ENCODE data around the gene CTDSPL. TPM values are rescaled to one million over a fixed set of nuclear protein-coding genes. Genes with fewer than 3 reads are reported as not detected.

Gene CTDSPL
- total RNA-seq, 1 donor from 2014 or later: 10.9 TPM

DNA sequence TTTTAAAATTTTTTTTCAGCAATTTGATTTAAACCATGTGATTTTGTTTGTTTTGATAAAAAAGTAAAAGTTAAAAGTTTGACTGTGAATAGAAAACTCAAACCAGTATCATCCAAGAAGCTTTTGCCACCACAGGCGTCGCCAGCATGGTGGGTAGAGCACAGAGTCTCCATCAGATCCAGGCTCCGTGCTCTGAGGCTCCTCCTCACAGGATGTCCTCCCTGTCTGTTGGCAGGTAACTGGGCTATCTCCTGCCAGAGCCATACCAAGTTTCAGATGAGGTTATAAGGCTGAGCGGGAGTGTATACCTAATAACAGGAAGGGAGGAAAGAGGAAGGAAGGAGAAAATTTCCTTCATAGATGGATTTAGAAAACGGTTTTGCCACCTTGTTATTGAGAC is 28.8 kb downstream of the CTDSPL start:
- intact Hi-C loops (cut with micrococcal nuclease): no loop called here

GRCh38 chr3:37891227-37891626 is 29.5 kb downstream of the CTDSPL start:
- intact Hi-C loops (cut with micrococcal nuclease): no loop called here

GRCh38 chr3:37892927-37893600 is 31.4 kb downstream of the CTDSPL start:
- intact Hi-C loops (cut with micrococcal nuclease): no loop called here

GRCh38 chr3:37896827-37897226 is 35.1 kb downstream of the CTDSPL start:
- intact Hi-C loops (cut with micrococcal nuclease): no loop called here

GRCh38 chr3:37897763-37898162 is 36.1 kb downstream of the CTDSPL start:
- intact Hi-C loops (cut with micrococcal nuclease): no loop called here

- intact Hi-C loops (cut with micrococcal nuclease): no loop called here
Measured at GRCh38 chr3:37898424-37898823, 36.7 kb downstream of the CTDSPL start.

DNA sequence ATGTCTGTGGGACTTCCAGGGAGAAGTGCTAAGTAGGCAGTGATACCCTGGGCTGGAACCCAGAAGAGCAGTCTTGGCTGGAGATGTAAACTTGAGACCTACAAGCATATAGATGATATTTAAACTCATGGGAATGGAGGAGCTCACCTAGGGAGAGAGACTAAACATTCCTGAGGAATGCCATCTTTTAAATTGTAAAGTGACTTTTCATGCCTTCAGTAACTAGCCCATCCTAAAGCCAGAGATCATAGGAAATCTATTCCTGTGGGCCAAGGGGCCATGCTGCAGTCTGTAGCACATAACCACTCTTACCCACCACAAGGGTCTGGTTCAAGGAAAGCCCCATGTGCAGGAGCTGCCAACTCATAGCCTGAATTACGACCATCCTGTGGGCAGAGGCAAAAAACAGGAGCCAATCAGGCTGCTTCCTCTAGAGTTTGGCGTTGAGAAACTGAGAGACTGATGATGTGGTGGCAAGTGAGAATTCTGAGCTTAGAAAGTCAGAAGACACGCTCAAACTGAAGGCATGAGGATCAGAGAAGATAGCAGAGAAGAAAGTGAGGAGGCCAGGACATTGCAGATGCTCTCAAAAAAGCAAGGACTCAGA is 37.5 kb downstream of the CTDSPL start:
- intact Hi-C loops (cut with micrococcal nuclease): no loop called here

DNA sequence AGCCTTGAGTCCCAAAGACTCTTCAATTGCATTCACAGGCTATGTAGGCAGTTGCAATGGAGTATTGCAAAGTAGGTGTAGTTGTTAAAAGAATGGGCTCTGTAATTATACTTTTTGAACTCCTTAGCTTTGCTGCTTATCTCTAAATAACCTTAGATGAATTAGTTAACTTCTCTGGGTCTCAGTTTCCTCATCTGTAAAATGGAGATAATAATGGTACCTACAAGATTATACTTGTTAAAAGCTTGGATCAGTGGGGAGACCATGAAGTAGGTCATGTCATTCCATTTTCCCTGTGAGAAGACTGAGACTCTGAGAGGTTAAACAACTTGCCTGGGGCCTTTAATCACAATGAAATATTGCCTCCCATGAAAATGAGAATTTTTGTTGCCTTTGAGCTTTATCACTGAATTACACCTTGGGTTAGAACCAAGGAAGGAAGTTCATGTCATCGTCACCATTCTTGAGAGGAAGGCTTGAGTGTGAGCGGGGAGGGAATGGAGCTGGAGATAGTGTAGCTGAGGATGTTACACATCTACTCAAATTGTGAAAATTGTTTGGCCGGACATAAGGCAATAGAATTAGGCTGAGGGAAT is 38.1 kb downstream of the CTDSPL start:
- intact Hi-C loops (cut with micrococcal nuclease): loop anchor here (5.0 kb wide), 1 partner anchor 47 kb away; no protein-coding TSS in a partner anchor

GRCh38 chr3:37901721-37902120 is 40.0 kb downstream of the CTDSPL start:
- intact Hi-C loops (cut with micrococcal nuclease): loop anchor here (5.0 kb wide), 1 partner anchor 46 kb away; no protein-coding TSS in a partner anchor

GRCh38 chr3:37902674-37903073 is 41.0 kb downstream of the CTDSPL start:
- intact Hi-C loops (cut with micrococcal nuclease): loop anchor here (5.0 kb wide), 1 partner anchor 45 kb away; no protein-coding TSS in a partner anchor

GRCh38 chr3:37903320-37903719 is 41.6 kb downstream of the CTDSPL start:
- intact Hi-C loops (cut with micrococcal nuclease): loop anchor here (5.0 kb wide), 1 partner anchor 44 kb away; no protein-coding TSS in a partner anchor

DNA sequence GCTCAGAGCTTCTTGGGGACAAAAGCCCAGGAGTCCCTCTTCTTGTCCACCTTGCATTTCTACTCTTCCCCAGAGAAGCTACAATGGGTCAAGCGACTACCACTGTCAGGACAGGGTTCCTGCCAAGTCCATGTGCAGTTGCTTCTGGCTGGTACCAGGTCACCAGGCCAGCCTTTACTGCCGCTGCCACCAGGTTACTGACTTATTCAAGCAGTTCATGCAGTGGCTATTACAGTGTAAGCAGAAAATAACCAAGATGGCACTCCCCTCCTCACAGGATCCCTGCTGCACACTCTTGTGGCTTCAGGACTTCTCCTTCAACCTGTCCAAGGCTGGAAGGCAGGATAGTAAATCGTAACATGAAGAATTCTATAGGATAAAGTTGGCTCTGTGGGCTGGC is 42.1 kb downstream of the CTDSPL start:
- intact Hi-C loops (cut with micrococcal nuclease): loop anchor here (5.0 kb wide), 1 partner anchor 44 kb away; no protein-coding TSS in a partner anchor

DNA sequence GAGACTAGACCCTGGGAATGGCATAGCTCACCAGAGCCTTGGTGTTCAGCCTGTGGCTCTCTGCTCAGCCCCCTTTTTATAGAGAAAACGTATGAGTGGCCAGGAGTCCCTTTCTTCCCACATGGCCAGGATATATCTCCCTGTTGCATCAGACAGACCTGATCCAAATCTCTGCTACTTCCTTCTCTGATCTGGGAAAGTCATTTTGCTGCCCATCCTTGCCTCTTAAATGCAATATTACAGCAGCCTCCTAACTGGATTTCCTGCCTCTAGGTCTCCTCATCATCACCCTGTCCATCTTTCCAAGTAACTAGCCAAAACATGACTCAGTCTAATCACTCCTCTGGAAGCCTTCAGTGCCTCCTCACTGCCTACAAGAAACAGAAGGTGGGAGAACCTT is 42.9 kb downstream of the CTDSPL start:
- intact Hi-C loops (cut with micrococcal nuclease): loop anchor here (5.0 kb wide), 1 partner anchor 43 kb away; no protein-coding TSS in a partner anchor

DNA sequence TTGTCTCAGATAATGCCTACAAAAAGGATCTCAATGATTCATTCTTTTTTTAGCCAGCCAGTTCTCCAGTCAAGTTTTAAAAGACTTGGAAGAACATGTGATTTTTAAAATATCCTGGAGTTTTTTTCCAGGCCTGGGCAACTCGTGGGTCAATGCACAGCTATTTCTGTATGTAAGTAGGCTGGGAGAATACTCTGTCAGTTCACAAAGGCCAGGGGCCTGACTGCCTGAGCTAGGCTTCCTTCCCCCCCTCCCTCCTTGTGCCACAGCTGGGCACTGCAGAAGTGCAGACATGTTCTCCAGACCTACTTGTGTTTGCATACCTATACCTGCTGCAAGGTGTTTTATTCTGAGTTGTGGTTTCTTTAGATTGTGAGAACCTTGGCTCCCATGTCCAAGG is 43.7 kb downstream of the CTDSPL start:
- intact Hi-C loops (cut with micrococcal nuclease): no loop called here

DNA sequence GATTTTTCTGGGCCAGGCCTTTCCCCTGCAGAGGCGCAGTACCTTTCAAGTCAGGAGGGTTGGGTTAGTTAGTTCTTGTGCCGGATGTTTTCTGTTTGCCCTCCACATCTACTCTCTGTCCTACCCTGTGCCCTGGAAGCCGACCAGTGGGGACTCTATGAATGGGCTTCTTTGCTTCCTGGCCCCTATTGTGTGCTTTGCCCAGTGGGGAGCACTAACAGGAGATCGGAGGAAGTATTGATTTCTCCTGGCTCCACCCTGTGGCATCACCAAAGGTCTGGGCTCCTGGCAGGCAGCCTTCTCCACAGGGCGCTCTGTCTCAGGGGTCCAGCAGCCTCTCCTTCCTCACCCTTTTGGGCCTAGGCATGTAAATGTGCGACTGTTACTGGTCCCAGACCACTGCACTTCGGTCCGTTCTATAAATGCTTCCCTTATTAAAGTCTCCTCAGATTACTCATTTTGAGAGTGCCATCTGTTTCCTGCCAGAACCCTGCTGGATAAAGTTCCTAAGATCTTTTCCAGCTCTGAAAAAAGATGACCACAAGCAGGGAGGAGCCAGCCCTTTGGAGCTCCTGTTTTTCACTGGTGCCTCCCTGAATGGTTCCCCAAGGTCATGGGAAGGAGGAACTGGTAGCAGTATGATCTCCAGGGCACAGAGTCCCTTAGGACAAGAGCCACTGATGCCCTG is 44.5 kb downstream of the CTDSPL start:
- intact Hi-C loops (cut with micrococcal nuclease): loop anchor here (2.0 kb wide), 1 partner anchor 43 kb away; no protein-coding TSS in a partner anchor

GRCh38 chr3:37906734-37907282 is 45.1 kb downstream of the CTDSPL start:
- intact Hi-C loops (cut with micrococcal nuclease): loop anchor here (2.0 kb wide), 1 partner anchor 44 kb away; no protein-coding TSS in a partner anchor

DNA sequence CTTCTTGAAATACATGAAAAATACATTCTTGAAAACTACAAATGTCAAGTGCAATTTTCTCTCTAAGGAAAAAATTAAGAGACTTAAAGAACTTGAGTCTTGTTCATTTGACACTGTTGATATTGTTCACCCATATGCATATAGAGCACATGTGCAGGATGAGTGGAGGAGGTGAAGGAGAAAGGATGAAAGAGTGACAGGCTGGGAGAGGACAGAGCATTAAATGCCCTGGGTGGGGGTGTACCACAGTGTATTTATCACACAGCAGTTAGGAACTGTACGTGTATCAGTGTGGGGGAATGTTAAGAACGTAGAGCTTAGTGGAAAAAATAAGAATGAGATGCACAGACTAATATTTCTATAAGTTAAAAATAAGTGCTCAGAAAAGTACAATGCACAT is 45.7 kb downstream of the CTDSPL start:
- intact Hi-C loops (cut with micrococcal nuclease): loop anchor here (2.0 kb wide), 1 partner anchor 45 kb away; no protein-coding TSS in a partner anchor

DNA sequence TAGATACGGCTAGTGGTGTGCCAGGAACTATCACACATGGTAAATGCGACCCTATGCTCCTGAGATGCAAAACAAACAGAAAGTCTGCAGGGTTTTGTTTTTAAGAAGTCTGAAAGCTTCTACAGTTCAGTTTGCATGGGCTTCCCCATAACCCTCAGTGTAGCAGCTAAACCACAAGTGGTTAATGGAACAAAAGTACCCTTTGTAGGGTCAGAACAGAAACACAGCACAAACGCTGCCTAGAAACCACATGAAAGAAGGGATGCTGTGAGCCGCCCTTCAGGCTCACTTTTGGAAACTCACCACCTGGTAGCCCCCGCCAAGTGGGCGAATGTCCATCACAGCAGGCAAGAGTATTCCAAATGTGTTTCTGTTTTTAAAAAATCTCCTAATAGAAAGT is 46.2 kb downstream of the CTDSPL start:
- intact Hi-C loops (cut with micrococcal nuclease): loop anchor here (2.0 kb wide), 1 partner anchor 45 kb away; no protein-coding TSS in a partner anchor

- intact Hi-C loops (cut with micrococcal nuclease): no loop called here
Measured at GRCh38 chr3:37909067-37909911, 47.6 kb downstream of the CTDSPL start.

GRCh38 chr3:37910671-37911400 is 49.2 kb downstream of the CTDSPL start:
- intact Hi-C loops (cut with micrococcal nuclease): no loop called here
